Inferior parietal cortex (tissue), 1 donor: Measurements from ENCODE around the gene NAV2.

ENCODE experiments used
- DNase-seq: peaks from one replicate; pipeline ENCODE4 v3.0.0-alpha.2; 2016; ENCODE audit errors: extremely low spot score

NAV2 gene

GRCh38 chr11:19834771-19835170, 122.1 kb downstream of the NAV2 start:
- DNase-seq, result no peak

- DNase-seq, result no peak
Observed at GRCh38 chr11:19836666-19837065, 124.0 kb downstream of the NAV2 start.

GRCh38 chr11:19838994-19839768, 126.5 kb downstream of the NAV2 start:
- DNase-seq, result no peak

GRCh38 chr11:19840961-19841360, 128.3 kb downstream of the NAV2 start:
- DNase-seq, result no peak

GRCh38 chr11:19842505-19842904, 129.9 kb downstream of the NAV2 start:
- no peak for DNase-seq

GRCh38 chr11:19843079-19843478, 130.4 kb downstream of the NAV2 start:
- no peak for DNase-seq

- DNase-seq, result no peak
Observed at GRCh38 chr11:19844012-19844411, 131.4 kb downstream of the NAV2 start.

- peak; percentile 74 for DNase-seq
Observed at GRCh38 chr11:19844806-19845205, 132.2 kb downstream of the NAV2 start.

GRCh38 chr11:19845626-19846025, 133.0 kb downstream of the NAV2 start:
- DNase-seq, result no peak

GRCh38 chr11:19846654-19847305, 134.1 kb downstream of the NAV2 start:
- DNase-seq, result no peak

- DNase-seq, result no peak
Observed at GRCh38 chr11:19848219-19848618, 135.6 kb downstream of the NAV2 start.

- no peak for DNase-seq
Observed at GRCh38 chr11:19849107-19849789, 136.6 kb downstream of the NAV2 start.

GRCh38 chr11:19849947-19850593, 137.4 kb downstream of the NAV2 start:
- no peak for DNase-seq

- DNase-seq, result no peak
Observed at GRCh38 chr11:19852288-19852687, 139.7 kb downstream of the NAV2 start.

- no peak for DNase-seq
Observed at GRCh38 chr11:19853016-19853415, 140.4 kb downstream of the NAV2 start.

- no peak for DNase-seq
Observed at GRCh38 chr11:19853920-19854319, 141.3 kb downstream of the NAV2 start.

GRCh38 chr11:19861171-19861570, 148.5 kb downstream of the NAV2 start:
- DNase-seq, result no peak

- DNase-seq, result no peak
Observed at GRCh38 chr11:19862091-19862490, 149.5 kb downstream of the NAV2 start.

- DNase-seq, result no peak
Observed at GRCh38 chr11:19864141-19865140, 151.8 kb downstream of the NAV2 start.

- no peak for DNase-seq
Observed at GRCh38 chr11:19866037-19866436, 153.4 kb downstream of the NAV2 start.

GRCh38 chr11:19866521-19866920, 153.9 kb downstream of the NAV2 start:
- DNase-seq, result peak; percentile 33
